GM19395 (cell line): Measurements from ENCODE around the gene AGAP3.

Experiments
- ATAC-seq: cut with Tn5 transposase; IDR thresholded peaks from one replicate; pipeline ENCODE4 v1.9.1; 2021; ENCODE audit warnings: mild to moderate bottlenecking, moderate library complexity; ENCODE audit not compliant: unreplicated experiment

AGAP3 gene

GRCh38 chr7:151122796-151123157, 36.5 kb downstream of the AGAP3 start:
- ATAC-seq = no peak

- no peak for ATAC-seq
Measured at GRCh38 chr7:151123158-151123821, 37.0 kb downstream of the AGAP3 start.

- ATAC-seq = peak; percentile 88
Measured at GRCh38 chr7:151123822-151124464, 37.7 kb downstream of the AGAP3 start.

GRCh38 chr7:151124481-151124880, 38.2 kb downstream of the AGAP3 start:
- no peak for ATAC-seq

GRCh38 chr7:151124899-151125399, 38.7 kb downstream of the AGAP3 start:
- no peak for ATAC-seq

- no peak for ATAC-seq
Measured at GRCh38 chr7:151125470-151125845, 39.2 kb downstream of the AGAP3 start.

- ATAC-seq = no peak
Measured at GRCh38 chr7:151125846-151126481, 39.7 kb downstream of the AGAP3 start.

GRCh38 chr7:151126491-151127137, 40.3 kb downstream of the AGAP3 start:
- ATAC-seq = no peak

GRCh38 chr7:151128144-151128543, 41.9 kb downstream of the AGAP3 start:
- no peak for ATAC-seq

GRCh38 chr7:151128716-151129115, 42.4 kb downstream of the AGAP3 start:
- ATAC-seq = no peak

GRCh38 chr7:151129117-151129959, 43.1 kb downstream of the AGAP3 start:
- no peak for ATAC-seq

- no peak for ATAC-seq
Measured at GRCh38 chr7:151129960-151130591, 43.8 kb downstream of the AGAP3 start.

GRCh38 chr7:151130741-151131157, 44.5 kb downstream of the AGAP3 start:
- ATAC-seq = no peak

GRCh38 chr7:151131224-151131591, 44.9 kb downstream of the AGAP3 start:
- ATAC-seq = no peak

- ATAC-seq = no peak
Measured at GRCh38 chr7:151131592-151132293, 45.5 kb downstream of the AGAP3 start.

- ATAC-seq = no peak
Measured at GRCh38 chr7:151132461-151133205, 46.4 kb downstream of the AGAP3 start.

GRCh38 chr7:151133266-151133985, 47.2 kb downstream of the AGAP3 start:
- no peak for ATAC-seq

- ATAC-seq = no peak
Measured at GRCh38 chr7:151133986-151134742, 47.9 kb downstream of the AGAP3 start.
